HG03469 (cell line): ENCODE measurements around the gene UBALD1.
A peak's percentile ranks its signal among the peaks of the same experiment; 100 is the strongest.
"Not testable (repeated sequence)": the region's sequence is repeated elsewhere in the genome, so short reads cannot be mapped to it uniquely, and the experiment has no call there.

ENCODE experiments used
- ATAC-seq: cut with Tn5 transposase; IDR thresholded peaks from one replicate; pipeline ENCODE4 v1.9.1; 2021; ENCODE audit warnings: mild to moderate bottlenecking, moderate library complexity, moderate number of reproducible peaks; ENCODE audit not compliant: unreplicated experiment

The UBALD1 gene

GRCh38 chr16:4614571-4615383, at the start of gene UBALD1:
Gene UBALD1, minus strand, starts transcription at chr16:4614888. Its CDS starts 91 bp downstream, at chr16:4614797.
- ATAC-seq = peak; percentile 46

DNA sequence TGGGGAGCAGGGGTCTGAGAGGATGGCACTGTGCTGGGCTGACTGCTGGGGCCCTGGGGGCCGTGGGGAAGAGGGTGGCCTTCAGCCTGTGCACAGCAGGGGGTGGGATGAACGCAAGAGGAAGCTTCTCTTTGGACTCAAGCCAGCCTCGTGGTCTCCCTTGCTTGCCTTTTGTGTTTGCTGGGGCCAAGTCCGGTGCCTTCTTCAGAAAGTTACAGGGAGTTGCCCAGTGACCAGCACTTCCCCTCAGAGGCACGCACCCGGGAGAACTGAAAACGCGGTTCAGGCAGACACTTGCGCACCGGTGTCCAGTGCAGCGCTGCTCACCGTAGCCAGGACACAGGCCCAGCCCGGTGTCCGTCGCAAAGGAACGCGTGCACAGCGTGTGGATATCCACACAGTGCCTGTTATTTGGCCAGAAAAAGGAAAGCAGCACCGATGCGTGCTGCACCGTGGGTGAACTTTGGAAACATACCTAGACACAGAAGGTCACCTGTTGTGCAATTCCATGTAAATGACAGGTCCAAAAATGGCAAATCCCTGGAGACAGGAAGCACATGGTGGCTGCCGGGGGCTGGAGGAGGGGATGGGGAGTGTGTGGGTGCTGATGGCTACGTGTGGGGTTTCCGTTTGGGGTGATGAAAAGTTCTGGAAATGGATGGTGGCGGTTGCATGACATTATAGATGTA, 49.2 kb upstream of the UBALD1 start:
- ATAC-seq = no peak

GRCh38 chr16:4663465-4663776, 48.7 kb upstream of the UBALD1 start:
- ATAC-seq = no peak

GRCh38 chr16:4661661-4662060, 47.0 kb upstream of the UBALD1 start:
- no peak for ATAC-seq

GRCh38 chr16:4660454-4661007, 45.8 kb upstream of the UBALD1 start:
- ATAC-seq = no peak

- no peak for ATAC-seq
Observed at GRCh38 chr16:4659363-4660353, 45.0 kb upstream of the UBALD1 start.

- ATAC-seq = no peak
Observed at GRCh38 chr16:4656695-4657686, 42.3 kb upstream of the UBALD1 start.

- no peak for ATAC-seq
Observed at GRCh38 chr16:4656221-4656620, 41.5 kb upstream of the UBALD1 start.

- ATAC-seq = no peak
Observed at GRCh38 chr16:4655801-4656200, 41.1 kb upstream of the UBALD1 start.

GRCh38 chr16:4654964-4655590, 40.4 kb upstream of the UBALD1 start:
- no peak for ATAC-seq

- ATAC-seq = no peak
Observed at GRCh38 chr16:4654011-4654963, 39.6 kb upstream of the UBALD1 start.

DNA sequence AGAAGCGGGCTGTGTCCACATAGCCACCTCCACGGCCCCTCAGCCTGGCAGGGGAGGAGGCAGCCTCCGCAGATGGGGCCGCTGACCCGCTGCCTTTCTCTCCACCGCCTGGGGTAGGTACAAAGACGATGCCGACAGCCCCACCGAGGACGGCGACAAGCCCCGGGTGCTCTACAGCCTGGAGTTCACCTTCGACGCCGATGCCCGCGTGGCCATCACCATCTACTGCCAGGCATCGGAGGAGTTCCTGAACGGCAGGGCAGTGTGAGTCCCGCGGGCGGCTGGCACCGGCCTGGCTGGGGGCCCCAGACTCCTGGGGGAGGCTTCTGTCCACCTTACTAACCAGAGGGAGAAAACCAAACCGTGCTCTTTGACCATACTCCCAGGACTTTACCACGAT, 37.9 kb upstream of the UBALD1 start:
- no peak for ATAC-seq

DNA sequence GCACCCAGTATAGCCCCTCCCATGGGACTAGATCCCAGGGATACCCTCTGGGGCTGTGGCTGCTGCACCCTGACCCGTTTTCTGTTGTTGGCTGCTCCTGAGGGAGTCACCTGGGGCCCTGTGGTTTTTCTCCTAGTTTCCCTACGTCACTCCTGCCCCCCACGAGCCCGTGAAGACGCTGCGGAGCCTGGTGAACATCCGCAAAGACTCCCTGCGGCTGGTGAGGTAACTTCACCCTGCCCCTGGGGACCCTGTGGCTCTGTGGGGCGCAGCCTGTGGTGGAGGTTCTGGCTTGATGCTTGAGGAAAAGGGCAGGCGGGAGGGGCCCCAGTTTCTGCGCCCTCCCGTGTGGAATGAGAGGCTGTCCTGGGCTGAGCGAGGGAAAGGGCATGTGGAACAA, 37.1 kb upstream of the UBALD1 start:
- no peak for ATAC-seq

GRCh38 chr16:4650443-4651074, 35.9 kb upstream of the UBALD1 start:
- ATAC-seq = not testable (repeated sequence)

- no peak for ATAC-seq
Observed at GRCh38 chr16:4649744-4650442, 35.2 kb upstream of the UBALD1 start.

DNA sequence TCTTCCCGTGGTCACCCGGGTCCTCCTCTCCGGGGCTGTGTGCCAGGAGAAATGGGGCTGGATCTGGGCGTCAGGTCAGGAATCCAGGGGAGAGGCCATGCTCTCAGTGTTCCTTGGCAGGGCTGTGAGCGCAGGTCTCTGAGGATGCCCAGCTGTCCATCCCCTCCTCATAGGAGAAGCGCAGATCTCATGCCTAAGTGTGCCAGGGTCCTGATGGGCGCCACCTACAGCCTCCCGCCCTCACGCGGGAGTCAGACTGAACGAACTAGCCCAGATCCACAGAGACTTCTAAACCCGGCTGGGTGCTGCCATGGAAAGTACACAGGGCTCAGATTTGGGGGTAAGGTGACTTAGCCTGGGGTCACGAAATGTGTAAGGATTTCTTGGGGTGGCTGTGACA, 34.2 kb upstream of the UBALD1 start:
- ATAC-seq = no peak

- no peak for ATAC-seq
Observed at GRCh38 chr16:4647644-4647980, 32.9 kb upstream of the UBALD1 start.
